HepG2 (cell line): Measurements from ENCODE around the gene CAV3. TPM values are rescaled to one million over a fixed set of nuclear protein-coding genes. Genes with fewer than 3 reads are reported as not detected.

ENCODE experiments used
- ATAC-seq: fragments of 200-7000 bp; cut with Tn5 transposase; 3 replicates; pipeline ENCODE4 v1.9.1; 2020; ENCODE audit warnings: mild to moderate bottlenecking, moderate library complexity
- BruUV-seq: library from RNA; stranded (reverse); fragments of 400-500 nt; replicated peaks from 2 replicates; lab custom pipeline; 2021; lab: Mats Ljungman, UMichigan
- CTCF ChIA-PET: fragments of 300-600 bp; formaldehyde crosslinking; extraction: SDS; loops from one replicate; lab custom pipeline; 2021; ENCODE audit warnings: low total read pairs, inconsistent platforms, low intra/inter-chr PET ratio; lab: Yijun Ruan, JAX
- POLR2A ChIA-PET: fragments of 350-600 bp; sonication (Branson Sonifier 250); formaldehyde crosslinking; loops from one replicate; lab custom pipeline; 2020; ENCODE audit warnings: antibody characterized with exemption, inconsistent platforms; lab: Yijun Ruan, JAX
- DNase-seq: peaks from one replicate; pipeline ENCODE4 v3.0.0-alpha.2; 2015; ENCODE audit warnings: low spot score
- FAIRE-seq: peaks from 3 replicates; lab custom pipeline; 2011; peaks lifted over from hg19 to GRCh38; lab: Jason Lieb, UNC
- H2AFZ ChIP-seq: one replicate; pipeline ENCODE4 v1.6.1; 2011; ENCODE audit warnings: low read length, inconsistent platforms
- H3K27ac ChIP-seq: fragments of 300-600 bp; 3 replicates; pipeline ENCODE4 v1.8.0; 2011; ENCODE audit warnings: mixed run types, mild to moderate bottlenecking, mixed read lengths, low read length, inconsistent platforms; ENCODE audit not compliant: insufficient read depth; ENCODE audit errors: extremely low read length
- H3K27me3 ChIP-seq, 2 experiments: fragments of 200-600 bp in 1 of 2; 2 replicates in 1 of 2; 3 replicates in 1 of 2; pipeline versions ENCODE4 v1.6.0 to v1.8.0; 2011; ENCODE audit warnings: low read length in 2 of 2, mild to moderate bottlenecking in 2 of 2, moderate library complexity in 2 of 2, inconsistent platforms in 1 of 2; ENCODE audit not compliant: insufficient read depth in 2 of 2, control insufficient read depth in 1 of 2
- H3K36me3 ChIP-seq, 2 experiments: fragments of 200-600 bp in 1 of 2; replicated peaks in 1 of 2; 2 replicates in 1 of 2; 3 replicates in 1 of 2; pipeline versions ENCODE4 v1.5.1 to v1.8.0; 2011; ENCODE audit warnings: low read length in 2 of 2, inconsistent platforms in 1 of 2; ENCODE audit not compliant: insufficient read depth in 2 of 2, control insufficient read depth in 1 of 2
- H3K4me1 ChIP-seq: 2 replicates; pipeline ENCODE4 v1.5.1; 2012; ENCODE audit warnings: low read length, inconsistent platforms; ENCODE audit not compliant: insufficient read depth
- H3K4me2 ChIP-seq: 2 replicates; pipeline ENCODE4 v1.6.0; 2011; ENCODE audit warnings: low read depth, low read length, inconsistent platforms
- H3K4me3 ChIP-seq, 3 experiments: fragments of 200-600 bp in 1 of 3; sonication (generic), shearing (Covaris generic) in 1 of 3; replicated peaks in 1 of 3; 2 replicates each; pipeline ENCODE4 v1.5.1; 2011 to 2016; ENCODE audit warnings: low read length in 3 of 3, inconsistent platforms in 2 of 3, low read depth in 2 of 3, mild to moderate bottlenecking in 2 of 3, control low read depth in 1 of 3, mixed read lengths in 1 of 3; ENCODE audit not compliant: insufficient read depth in 1 of 3
- H3K79me2 ChIP-seq: one replicate; pipeline ENCODE4 v1.6.1; 2011; ENCODE audit warnings: low read length, inconsistent platforms; ENCODE audit not compliant: insufficient read depth
- H3K9ac ChIP-seq: 2 replicates; pipeline ENCODE4 v1.6.0; 2011; ENCODE audit warnings: mild to moderate bottlenecking, low read depth, low read length, inconsistent platforms; ENCODE audit not compliant: insufficient read depth
- H3K9me3 ChIP-seq: 2 replicates; pipeline ENCODE4 v1.5.1; 2012; ENCODE audit warnings: mild to moderate bottlenecking, low read length
- H4K20me1 ChIP-seq: 2 replicates; pipeline ENCODE4 v1.6.0; 2011; ENCODE audit warnings: inconsistent platforms, mild to moderate bottlenecking, low read length, moderate library complexity; ENCODE audit not compliant: insufficient read depth
- AGO2 ChIP-seq: fragments of 200-400 bp; formaldehyde crosslinking; optimal IDR thresholded peaks from 2 replicates; pipeline ENCODE3; 2017; ENCODE audit warnings: mild to moderate bottlenecking, low read depth, low read length, moderate library complexity
- FOSL2 ChIP-seq: sonication (generic); formaldehyde crosslinking; IDR thresholded peaks from 2 replicates; pipeline ENCODE4 v1.4.0; 2020; ENCODE audit warnings: missing genetic modification reagents
- GATAD1 ChIP-seq: IDR thresholded peaks from 2 replicates; pipeline ENCODE4 v1.6.1; 2016; ENCODE audit warnings: missing genetic modification reagents, missing compliant biosample characterization
- NFIC ChIP-seq: IDR thresholded peaks from 2 replicates; pipeline ENCODE4 v1.6.1; 2012; ENCODE audit warnings: mild to moderate bottlenecking, low read length, inconsistent platforms
- RARA ChIP-seq: IDR thresholded peaks from 2 replicates; pipeline ENCODE4 v1.6.1; 2016; ENCODE audit warnings: missing genetic modification reagents, missing compliant biosample characterization
- SP5 ChIP-seq: IDR thresholded peaks from 2 replicates; pipeline ENCODE4 v1.6.1; 2016; ENCODE audit warnings: low read depth, borderline replicate concordance
- ZBTB26 ChIP-seq: IDR thresholded peaks from 2 replicates; pipeline ENCODE4 v1.6.1; 2016; ENCODE audit warnings: missing compliant biosample characterization, missing genetic modification reagents, borderline replicate concordance
- ZFP41 ChIP-seq: sonication (generic); formaldehyde crosslinking; IDR thresholded peaks from 2 replicates; pipeline ENCODE4 v1.4.0; 2020; ENCODE audit warnings: mild to moderate bottlenecking, missing genetic modification reagents, borderline replicate concordance
- ZFX ChIP-seq: sonication (generic); formaldehyde crosslinking; IDR thresholded peaks from 2 replicates; pipeline ENCODE4 v1.4.0; 2020; ENCODE audit warnings: mild to moderate bottlenecking, low read depth, missing genetic modification reagents, moderate library complexity
- ZNF18 ChIP-seq: sonication (generic); formaldehyde crosslinking; IDR thresholded peaks from 2 replicates; pipeline ENCODE4 v1.8.0; 2022; ENCODE audit warnings: mild to moderate bottlenecking, missing genetic modification reagents; ENCODE audit not compliant: insufficient replicate concordance
- ZNF335 ChIP-seq: sonication (generic); formaldehyde crosslinking; IDR thresholded peaks from 2 replicates; pipeline ENCODE4 v1.4.0; 2020; ENCODE audit warnings: missing genetic modification reagents
- ZUFSP ChIP-seq: sonication (generic); formaldehyde crosslinking; IDR thresholded peaks from 2 replicates; pipeline ENCODE4 v1.9.0; 2021; ENCODE audit warnings: missing genetic modification reagents, mild to moderate bottlenecking, borderline replicate concordance
- WGBS: methylation state at CpG from one replicate; pipeline ENCODE4 v1.1.6; 2017; ENCODE audit warnings: low lambda C conversion rate; 5-methylcytosine and 5-hydroxymethylcytosine counted together
- in situ Hi-C: cut with HindIII; loops from 2 replicates; pipeline ENCODE4 v1.10.0; 2017; ENCODE audit warnings: low pct_unique_long_range_greater_than_20kb; ENCODE audit not compliant: extremely low pct_ligation_motif_present
- intact Hi-C: fragments of 100-400 bp; cut with micrococcal nuclease; formaldehyde crosslinking; loops from one replicate; pipeline ENCODE4 v1.10.0; 2022; ENCODE audit not compliant: unreplicated experiment
- polyA plus RNA-seq, 8 experiments: library from polyadenylated mRNA; depleted of rRNA in 3 of 8; stranded (reverse) in 7 of 8; unstranded in 1 of 8; fragments of >200 nt; fragmentation: Illumina TruSeq in 4 of 8; extraction: Trizol in 4 of 8; gene quantifications; 2 replicates each; pipeline versions ENCODE4 v1.2.1 to v1.2.3, GENCODE V29; 2011 to 2016; ENCODE audit warnings: low read depth in 4 of 8, missing spikeins in 1 of 8, mixed read lengths in 1 of 8; ENCODE audit not compliant: insufficient read depth in 1 of 8
- total RNA-seq, 5 experiments: library from RNA; depleted of rRNA; stranded (reverse); fragments of >200 nt; fragmentation: Illumina TruSeq; extraction: Trizol; gene quantifications; 2 replicates each; pipeline ENCODE4 v1.2.3, GENCODE V29; 2016; ENCODE audit warnings: low read depth in 1 of 5

CAV3 gene
- total and polyA plus RNA-seq, 2 of the 13 experiments (the other 11 are each of a cell fraction or from before 2014, with no cell fraction given) = not detected

- ATAC-seq (no peak), FAIRE-seq (no peak), DNase-seq (peak; percentile 16)
- ChIA-PET CTCF (no interaction called here), POLR2A (no interaction called here)
- Histone ChIP-seq H3K79me2 (no peaks in the 10 kb centered on the region), H3K9ac (no peak overlapping the region), H3K9me3 (no peaks in the 10 kb centered on the region), H3K27ac (no peak overlapping the region), H3K27me3 (peaks cover 0 to 22% of the 10 kb centered on the region in 2 experiments; a peak in 2 of 5 replicates), H2AFZ (no peak overlapping the region), H3K36me3 (no peaks in the 10 kb centered on the region), H3K4me2 (no peak overlapping the region), H4K20me1 (no peaks in the 10 kb centered on the region), H3K4me3 (no peak overlapping the region), H3K4me1 (peaks cover 32% of the 10 kb centered on the region)
- TF ChIP-seq FOSL2 (peak; percentile 60; the same call in 1 of the 2 replicates), ZFP41 (CRISPR knock-in tag) (no peak), ZBTB26 (CRISPR knock-in tag) (no peak), GATAD1 (CRISPR knock-in tag) (no peak)
- BruUV-seq = no TSS peak
- intact Hi-C loops (no loop called here), in situ Hi-C loops (no loop called here)
- 42% methylated on average over 4 of the region's 5 CpGs for WGBS
Observed at GRCh38 chr3:8739757-8740504, 6.3 kb downstream of the CAV3 start.

GRCh38 chr3:8741581-8742261, 8.1 kb downstream of the CAV3 start:
- H3K27ac ChIP-seq = no peak overlapping the region
- in situ Hi-C loops (no loop called here), intact Hi-C loops (no loop called here)
- DNase-seq (peak; percentile 89), FAIRE-seq (peak; percentile 81), ATAC-seq (peak; percentile 97)
- no TSS peak for BruUV-seq
- no peak overlapping the region for H3K9ac ChIP-seq
- 3% methylated on average over 10 of the region's 13 CpGs for WGBS
- H3K79me2 ChIP-seq = no peaks in the 10 kb centered on the region
- H3K9me3 ChIP-seq = no peaks in the 10 kb centered on the region
- H3K27me3 ChIP-seq = peaks cover 0 to 16% of the 10 kb centered on the region in 2 experiments; a peak in 2 of 5 replicates
- ChIA-PET CTCF (no interaction called here), POLR2A (interaction anchor here (0.8 to 1.2 kb wide), 4 partner anchors 10 to 95 kb away, joined by 3 to 4 read pairs (median 4); no protein-coding TSS in a partner anchor)
- H3K4me2 ChIP-seq = peak overlapping the region; percentile 45
- no peaks in the 10 kb centered on the region for H3K36me3 ChIP-seq
- H3K4me3 ChIP-seq = 0 out of 6 replicates have a peak overlapping the region, but pooled peaks of 1 of the 3 experiments have one; percentile 19
- H3K4me1 ChIP-seq = peaks cover 32% of the 10 kb centered on the region
- no peak overlapping the region for H2AFZ ChIP-seq
- H4K20me1 ChIP-seq = no peaks in the 10 kb centered on the region
- TF ChIP-seq ZFX (CRISPR knock-in tag) = no peak
- TF ChIP-seq ZUFSP (CRISPR knock-in tag) = no peak
- TF ChIP-seq ZNF335 (CRISPR knock-in tag) = no peak
- no peak for TF ChIP-seq AGO2
- TF ChIP-seq ZNF18 (CRISPR knock-in tag) = no peak
- no peak for TF ChIP-seq NFIC
- 0 out of 2 replicates have a peak, but pooled peaks have one; percentile 24 for TF ChIP-seq RARA (CRISPR knock-in tag)
- peak; percentile 61 for TF ChIP-seq SP5 (CRISPR knock-in tag)
